ENCODE results near the gene ATP10B.

The ATP10B gene

GRCh38 chr5:160702311-160702803 is 149.7 kb downstream of the ATP10B start:
- peaks cover 0 to 9% (median 5%) of the 10 kb centered on the region in 5 experiments for H3K9me3 ChIP-seq (ENCODE audit: control extremely low read depth in 1 of 5, control insufficient read depth in 4 of 5, insufficient read depth in 2 of 5, low read depth in 1 of 5, low read length in 4 of 5)
- ChIA-PET CTCF (no interaction called here), POLR2A (no interaction called here)
- H3K4me3 ChIP-seq (ENCODE audit: control insufficient read depth in 1 of 7, extremely low read depth in 1 of 7, insufficient read depth in 4 of 7, low read depth in 2 of 7, low read length in 6 of 7) = no peak overlapping the region
- DNase-seq = no peak
- H3K4me1 ChIP-seq (ENCODE audit: control extremely low read depth in 1 of 4, control insufficient read depth in 4 of 4, insufficient read depth in 4 of 4, low read length in 3 of 4) = no peaks in the 10 kb centered on the region
- no peaks in the 10 kb centered on the region for H3K36me3 ChIP-seq (ENCODE audit: control insufficient read depth in 4 of 4, insufficient read depth in 4 of 4, low read length in 3 of 4)
- H3K27me3 ChIP-seq (replicated peaks in 2 of 5; ENCODE audit: control insufficient read depth in 4 of 5, insufficient read depth in 5 of 5, low read length in 4 of 5) = peaks cover 0 to 2% (median 0%) of the 10 kb centered on the region in 5 experiments
- no peak overlapping the region for H3K27ac ChIP-seq (ENCODE audit: insufficient read depth in 1 of 2, low read depth in 1 of 2, low read length in 2 of 2, poor library complexity in 1 of 2, severe bottlenecking in 2 of 2)
- WGBS (ENCODE audit: insufficient coverage) = no CpG with 5 or more reads among the region's 2 CpGs

- CTCF ChIA-PET = no interaction called here
- Histone ChIP-seq H3K27ac (ENCODE audit: insufficient read depth in 1 of 2, low read depth in 1 of 2, low read length in 2 of 2, poor library complexity in 1 of 2, severe bottlenecking in 2 of 2) (no peak overlapping the region), H3K27me3 (replicated peaks in 2 of 5; ENCODE audit: control insufficient read depth in 4 of 5, insufficient read depth in 5 of 5, low read length in 4 of 5) (peaks cover 0 to 2% (median 0%) of the 10 kb centered on the region in 5 experiments), H3K4me1 (ENCODE audit: control extremely low read depth in 1 of 4, control insufficient read depth in 4 of 4, insufficient read depth in 4 of 4, low read length in 3 of 4) (no peaks in the 10 kb centered on the region), H3K9me3 (ENCODE audit: control extremely low read depth in 1 of 5, control insufficient read depth in 4 of 5, insufficient read depth in 2 of 5, low read depth in 1 of 5, low read length in 4 of 5) (peaks cover 0 to 9% (median 5%) of the 10 kb centered on the region in 5 experiments), H3K4me3 (ENCODE audit: control insufficient read depth in 1 of 7, extremely low read depth in 1 of 7, insufficient read depth in 4 of 7, low read depth in 2 of 7, low read length in 6 of 7) (no peak overlapping the region), H3K36me3 (ENCODE audit: control insufficient read depth in 4 of 4, insufficient read depth in 4 of 4, low read length in 3 of 4) (no peaks in the 10 kb centered on the region)
- no peak for DNase-seq
- POLR2A ChIA-PET = no interaction called here
Observed at GRCh38 chr5:160701403-160701802, 150.6 kb downstream of the ATP10B start.

- CTCF ChIA-PET = no interaction called here
- WGBS (ENCODE audit: insufficient coverage) = no CpG with 5 or more reads among the region's 1 CpG
- POLR2A ChIA-PET = no interaction called here
Observed at GRCh38 chr5:160699301-160699700, 152.7 kb downstream of the ATP10B start.

GRCh38 chr5:160697281-160697680 is 154.7 kb downstream of the ATP10B start:
- POLR2A ChIA-PET = no interaction called here
- Histone ChIP-seq H3K27me3 (replicated peaks in 2 of 5; ENCODE audit: control insufficient read depth in 4 of 5, insufficient read depth in 5 of 5, low read length in 4 of 5) (peaks cover 0 to 2% (median 0%) of the 10 kb centered on the region in 5 experiments), H3K4me1 (ENCODE audit: control extremely low read depth in 1 of 4, control insufficient read depth in 4 of 4, insufficient read depth in 4 of 4, low read length in 3 of 4) (peaks cover 0 to 9% (median under 1%) of the 10 kb centered on the region in 4 experiments), H3K4me3 (ENCODE audit: control insufficient read depth in 1 of 7, extremely low read depth in 1 of 7, insufficient read depth in 4 of 7, low read depth in 2 of 7, low read length in 6 of 7) (no peak overlapping the region), H3K36me3 (ENCODE audit: control insufficient read depth in 4 of 4, insufficient read depth in 4 of 4, low read length in 3 of 4) (no peaks in the 10 kb centered on the region), H3K9me3 (ENCODE audit: control extremely low read depth in 1 of 5, control insufficient read depth in 4 of 5, insufficient read depth in 2 of 5, low read depth in 1 of 5, low read length in 4 of 5) (no peaks in the 10 kb centered on the region), H3K27ac (ENCODE audit: insufficient read depth in 1 of 2, low read depth in 1 of 2, low read length in 2 of 2, poor library complexity in 1 of 2, severe bottlenecking in 2 of 2) (no peak overlapping the region)
- CTCF ChIA-PET = no interaction called here
- no peak for DNase-seq
- 100% methylated on average over 2 of the region's 3 CpGs for WGBS (ENCODE audit: insufficient coverage)

More at GRCh38 chr5:160699301-160699700, 152.7 kb downstream of the ATP10B start:
- peaks cover 0 to 3% (median 0%) of the 10 kb centered on the region in 4 experiments for H3K4me1 ChIP-seq (ENCODE audit: control extremely low read depth in 1 of 4, control insufficient read depth in 4 of 4, insufficient read depth in 4 of 4, low read length in 3 of 4)
- peaks cover 0 to 2% (median 0%) of the 10 kb centered on the region in 5 experiments for H3K27me3 ChIP-seq (replicated peaks in 2 of 5; ENCODE audit: control insufficient read depth in 4 of 5, insufficient read depth in 5 of 5, low read length in 4 of 5)
- H3K27ac ChIP-seq (ENCODE audit: insufficient read depth in 1 of 2, low read depth in 1 of 2, low read length in 2 of 2, poor library complexity in 1 of 2, severe bottlenecking in 2 of 2) = no peak overlapping the region
- H3K4me3 ChIP-seq (ENCODE audit: control insufficient read depth in 1 of 7, extremely low read depth in 1 of 7, insufficient read depth in 4 of 7, low read depth in 2 of 7, low read length in 6 of 7) = no peak overlapping the region
- H3K9me3 ChIP-seq (ENCODE audit: control extremely low read depth in 1 of 5, control insufficient read depth in 4 of 5, insufficient read depth in 2 of 5, low read depth in 1 of 5, low read length in 4 of 5) = peaks cover 0 to 8% (median 5%) of the 10 kb centered on the region in 5 experiments
- H3K36me3 ChIP-seq (ENCODE audit: control insufficient read depth in 4 of 4, insufficient read depth in 4 of 4, low read length in 3 of 4) = no peaks in the 10 kb centered on the region
- no peak for DNase-seq

GRCh38 chr5:160694896-160695295 is 157.1 kb downstream of the ATP10B start:
- peaks cover 0 to 9% (median under 1%) of the 10 kb centered on the region in 4 experiments for H3K4me1 ChIP-seq (ENCODE audit: control extremely low read depth in 1 of 4, control insufficient read depth in 4 of 4, insufficient read depth in 4 of 4, low read length in 3 of 4)
- CTCF ChIA-PET = no interaction called here
- H3K9me3 ChIP-seq (ENCODE audit: control extremely low read depth in 1 of 5, control insufficient read depth in 4 of 5, insufficient read depth in 2 of 5, low read depth in 1 of 5, low read length in 4 of 5) = no peaks in the 10 kb centered on the region
- no peak overlapping the region for H3K4me3 ChIP-seq (ENCODE audit: control insufficient read depth in 1 of 7, extremely low read depth in 1 of 7, insufficient read depth in 4 of 7, low read depth in 2 of 7, low read length in 6 of 7)
- H3K36me3 ChIP-seq (ENCODE audit: control insufficient read depth in 4 of 4, insufficient read depth in 4 of 4, low read length in 3 of 4) = no peaks in the 10 kb centered on the region
- no CpG with 5 or more reads among the region's 2 CpGs for WGBS (ENCODE audit: insufficient coverage)
- peaks cover 0 to 2% (median 0%) of the 10 kb centered on the region in 5 experiments for H3K27me3 ChIP-seq (replicated peaks in 2 of 5; ENCODE audit: control insufficient read depth in 4 of 5, insufficient read depth in 5 of 5, low read length in 4 of 5)
- no peak for DNase-seq
- no peak overlapping the region for H3K27ac ChIP-seq (ENCODE audit: insufficient read depth in 1 of 2, low read depth in 1 of 2, low read length in 2 of 2, poor library complexity in 1 of 2, severe bottlenecking in 2 of 2)
- POLR2A ChIA-PET = no interaction called here

GRCh38 chr5:160693831-160694465 is 158.1 kb downstream of the ATP10B start:
- no peak for DNase-seq
- H3K4me1 ChIP-seq (ENCODE audit: control extremely low read depth in 1 of 4, control insufficient read depth in 4 of 4, insufficient read depth in 4 of 4, low read length in 3 of 4) = peaks cover 0 to 9% (median under 1%) of the 10 kb centered on the region in 4 experiments
- H3K27ac ChIP-seq (ENCODE audit: insufficient read depth in 1 of 2, low read depth in 1 of 2, low read length in 2 of 2, poor library complexity in 1 of 2, severe bottlenecking in 2 of 2) = no peak overlapping the region
- H3K9me3 ChIP-seq (ENCODE audit: control extremely low read depth in 1 of 5, control insufficient read depth in 4 of 5, insufficient read depth in 2 of 5, low read depth in 1 of 5, low read length in 4 of 5) = no peaks in the 10 kb centered on the region
- 78% methylated on average over 5 of the region's 7 CpGs for WGBS (ENCODE audit: insufficient coverage)
- no peaks in the 10 kb centered on the region for H3K36me3 ChIP-seq (ENCODE audit: control insufficient read depth in 4 of 4, insufficient read depth in 4 of 4, low read length in 3 of 4)
- ChIA-PET POLR2A (no interaction called here), CTCF (no interaction called here)
- H3K4me3 ChIP-seq (ENCODE audit: control insufficient read depth in 1 of 7, extremely low read depth in 1 of 7, insufficient read depth in 4 of 7, low read depth in 2 of 7, low read length in 6 of 7) = no peak overlapping the region
- H3K27me3 ChIP-seq (replicated peaks in 2 of 5; ENCODE audit: control insufficient read depth in 4 of 5, insufficient read depth in 5 of 5, low read length in 4 of 5) = no peaks in the 10 kb centered on the region

GRCh38 chr5:160692271-160692670 is 159.7 kb downstream of the ATP10B start:
- CTCF ChIA-PET = no interaction called here

More at GRCh38 chr5:160692271-160692670, 159.7 kb downstream of the ATP10B start:
- Histone ChIP-seq H3K27me3 (replicated peaks in 2 of 5; ENCODE audit: control insufficient read depth in 4 of 5, insufficient read depth in 5 of 5, low read length in 4 of 5) (no peaks in the 10 kb centered on the region), H3K9me3 (ENCODE audit: control extremely low read depth in 1 of 5, control insufficient read depth in 4 of 5, insufficient read depth in 2 of 5, low read depth in 1 of 5, low read length in 4 of 5) (no peaks in the 10 kb centered on the region), H3K36me3 (ENCODE audit: control insufficient read depth in 4 of 4, insufficient read depth in 4 of 4, low read length in 3 of 4) (no peaks in the 10 kb centered on the region), H3K4me3 (ENCODE audit: control insufficient read depth in 1 of 7, extremely low read depth in 1 of 7, insufficient read depth in 4 of 7, low read depth in 2 of 7, low read length in 6 of 7) (no peak overlapping the region), H3K4me1 (ENCODE audit: control extremely low read depth in 1 of 4, control insufficient read depth in 4 of 4, insufficient read depth in 4 of 4, low read length in 3 of 4) (peaks cover 0 to 9% (median under 1%) of the 10 kb centered on the region in 4 experiments), H3K27ac (ENCODE audit: insufficient read depth in 1 of 2, low read depth in 1 of 2, low read length in 2 of 2, poor library complexity in 1 of 2, severe bottlenecking in 2 of 2) (no peak overlapping the region)
- POLR2A ChIA-PET = no interaction called here
- DNase-seq = no peak
- WGBS (ENCODE audit: insufficient coverage) = 100% methylated on average over 2 of the region's 2 CpGs
